Ramos (cell line): ENCODE results near the gene FNBP1L.
"Not testable (repeated sequence)": the region's sequence is repeated elsewhere in the genome, so short reads cannot be mapped to it uniquely, and the experiment has no call there.

ENCODE experiments used
- in situ Hi-C: fragments of 300-500 bp; cut with MboI; formaldehyde crosslinking; loops from one replicate; pipeline ENCODE4 v1.14.3; 2022; ENCODE audit warnings: low sequenced_read_pairs; ENCODE audit not compliant: unreplicated experiment

FNBP1L gene

GRCh38 chr1:93441589-93441988 lies 6.3 kb upstream of the FNBP1L start:
- in situ Hi-C loops = loop anchor here (25.0 kb wide), 1 partner anchor 396 kb away; no protein-coding TSS in a partner anchor

- in situ Hi-C loops = loop anchor here (25.0 kb wide), 1 partner anchor 395 kb away; no protein-coding TSS in a partner anchor
These were observed 5.8 kb upstream of the FNBP1L start for GRCh38 chr1:93442008-93442666.

GRCh38 chr1:93442741-93443140 lies 5.2 kb upstream of the FNBP1L start:
- in situ Hi-C loops = loop anchor here (25.0 kb wide), 1 partner anchor 395 kb away; no protein-coding TSS in a partner anchor

- in situ Hi-C loops = loop anchor here (25.0 kb wide), 1 partner anchor 394 kb away; no protein-coding TSS in a partner anchor
These were observed 4.5 kb upstream of the FNBP1L start for GRCh38 chr1:93443454-93443853.

GRCh38 chr1:93446837-93447451 lies 974 bp upstream of the FNBP1L start:
- in situ Hi-C loops = loop anchor here (25.0 kb wide), 1 partner anchor 390 kb away; no protein-coding TSS in a partner anchor

GRCh38 chr1:93448292-93448982 lies 519 bp downstream of the FNBP1L start:
- in situ Hi-C loops = loop anchor here (25.0 kb wide), 1 partner anchor 389 kb away; no protein-coding TSS in a partner anchor

- in situ Hi-C loops = loop anchor here (25.0 kb wide), 1 partner anchor 388 kb away; no protein-coding TSS in a partner anchor
These were observed 1.3 kb downstream of the FNBP1L start for GRCh38 chr1:93448983-93449804.

GRCh38 chr1:93450321-93450720 lies 2.4 kb downstream of the FNBP1L start:
- in situ Hi-C loops = no loop called here

GRCh38 chr1:93453911-93454310 lies 6.0 kb downstream of the FNBP1L start:
- in situ Hi-C loops = no loop called here

GRCh38 chr1:93459126-93459525 lies 11.2 kb downstream of the FNBP1L start:
- in situ Hi-C loops = no loop called here

GRCh38 chr1:93461236-93461635 lies 13.3 kb downstream of the FNBP1L start:
- in situ Hi-C loops = no loop called here

- in situ Hi-C loops = no loop called here
These were observed 16.0 kb downstream of the FNBP1L start for GRCh38 chr1:93463960-93464359.

GRCh38 chr1:93465371-93466082 lies 17.6 kb downstream of the FNBP1L start:
- in situ Hi-C loops = not testable (repeated sequence)

GRCh38 chr1:93467606-93468005 lies 19.7 kb downstream of the FNBP1L start:
- in situ Hi-C loops = no loop called here

- in situ Hi-C loops = no loop called here
These were observed 20.7 kb downstream of the FNBP1L start for GRCh38 chr1:93468662-93469061.

GRCh38 chr1:93469223-93469622 lies 21.3 kb downstream of the FNBP1L start:
- in situ Hi-C loops = not testable (repeated sequence)

- in situ Hi-C loops = no loop called here
These were observed 23.4 kb downstream of the FNBP1L start for GRCh38 chr1:93471284-93471683.

GRCh38 chr1:93471911-93472310 lies 24.0 kb downstream of the FNBP1L start:
- in situ Hi-C loops = no loop called here

GRCh38 chr1:93474321-93474720 lies 26.4 kb downstream of the FNBP1L start:
- in situ Hi-C loops = no loop called here
